CD4-positive, alpha-beta T cell (primary cell): Measurements from ENCODE around the gene COL5A1. TPM values are rescaled to one million over a fixed set of nuclear protein-coding genes. Genes with fewer than 3 reads are reported as not detected.

Experiments
- ATAC-seq: fragments of 200-7000 bp; cut with Tn5 transposase; one replicate; pipeline ENCODE4 v1.10.0; 2022; ENCODE audit warnings: mild to moderate bottlenecking; ENCODE audit not compliant: poor library complexity
- CTCF ChIA-PET: fragments of 350-600 bp; sonication (Branson Sonifier 250); formaldehyde crosslinking; loops from one replicate; lab custom pipeline; 2021; ENCODE audit warnings: antibody characterized with exemption, inconsistent platforms; lab: Charles Lee
- POLR2A ChIA-PET: fragments of 350-600 bp; sonication (Branson Sonifier 250); formaldehyde crosslinking; loops from one replicate; lab custom pipeline; 2021; ENCODE audit warnings: antibody characterized with exemption, inconsistent platforms; lab: Charles Lee
- DNase-seq, 14 experiments: peaks; one replicate each; pipeline ENCODE4 v3.0.0-alpha.2; 2013 to 2020; ENCODE audit warnings: mixed read lengths in 2 of 14
- H3K27ac ChIP-seq, 2 donors: one replicate each; pipeline versions ENCODE4 v1.5.1 to v1.7.0; 2013; ENCODE audit warnings: low read length in 2 of 2, low read depth in 1 of 2, mild to moderate bottlenecking in 1 of 2
- H3K27me3 ChIP-seq, 2 experiments: 1 replicate in 1 of 2; 2 replicates in 1 of 2; pipeline versions ENCODE4 v1.6.1 to v1.7.0; 2013; ENCODE audit warnings: low read length in 2 of 2, control low read depth in 1 of 2, mild to moderate bottlenecking in 1 of 2, moderate library complexity in 1 of 2; ENCODE audit not compliant: insufficient read depth in 2 of 2, control insufficient read depth in 1 of 2
- H3K36me3 ChIP-seq: one replicate; pipeline ENCODE4 v1.6.1; 2013; ENCODE audit warnings: low read length, control low read depth; ENCODE audit not compliant: insufficient read depth
- H3K4me1 ChIP-seq: one replicate; pipeline ENCODE4 v1.6.1; 2013; ENCODE audit warnings: low read length, control low read depth; ENCODE audit not compliant: insufficient read depth
- H3K4me3 ChIP-seq: one replicate; pipeline ENCODE4 v1.5.1; 2013; ENCODE audit warnings: mild to moderate bottlenecking, low read length, moderate library complexity
- H3K9me3 ChIP-seq, 2 experiments: 1 replicate in 1 of 2; 2 replicates in 1 of 2; pipeline versions ENCODE4 v1.6.1 to v1.7.0; 2013; ENCODE audit warnings: low read length in 2 of 2, mild to moderate bottlenecking in 2 of 2, control low read depth in 1 of 2, moderate library complexity in 1 of 2; ENCODE audit not compliant: control insufficient read depth in 1 of 2, insufficient read depth in 1 of 2
- H3K27ac Mint-ChIP-seq: one replicate; pipeline ENCODE4 v1.8.0; 2020; ENCODE audit warnings: mixed read lengths
- H3K27me3 Mint-ChIP-seq: one replicate; pipeline ENCODE4 v1.8.0; 2021; ENCODE audit warnings: mixed read lengths
- H3K36me3 Mint-ChIP-seq: one replicate; pipeline ENCODE4 v1.8.0; 2021; ENCODE audit warnings: low read depth, mixed read lengths
- H3K4me1 Mint-ChIP-seq: one replicate; pipeline ENCODE4 v1.8.0; 2021; ENCODE audit warnings: low read depth, mixed read lengths
- H3K4me3 Mint-ChIP-seq: one replicate; pipeline ENCODE4 v1.8.0; 2020; ENCODE audit warnings: mild to moderate bottlenecking, mixed read lengths
- H3K9me3 Mint-ChIP-seq: one replicate; pipeline ENCODE4 v1.8.0; 2020; ENCODE audit warnings: mixed read lengths
- CTCF ChIP-seq: fragments of 200-600 bp; IDR thresholded peaks from one replicate; pipeline ENCODE4 v1.8.0; 2022; ENCODE audit warnings: antibody characterized with exemption, mild to moderate bottlenecking
- intact Hi-C, 2 experiments: fragments of 100-400 bp; cut with DNase I in 1 of 2; cut with micrococcal nuclease in 1 of 2; formaldehyde crosslinking; loops; one replicate each; pipeline versions ENCODE4 v1.15.1 to v1.9.0; 2023 to 2025; cut with DNase I, micrococcal nuclease
- total RNA-seq, 174 experiments: library from RNA in 2 of 174; stranded (reverse) in 2 of 174; gene quantifications; one replicate each; pipeline ENCODE4 v1.2.3 and lab custom pipeline; 2021 to 2026

COL5A1 gene
- total RNA-seq, 2 experiments from 2014 or later: 0.41 to 0.50 TPM

GRCh38 chr9:134834957-134835419, 193.4 kb downstream of the COL5A1 start:
- no peak for ATAC-seq
- no peak overlapping the region for H3K27ac ChIP-seq
- intact Hi-C loops: no loop called here
- Mint-ChIP-seq H3K9me3 (no peaks in the 10 kb centered on the region), H3K27ac (no peak overlapping the region), H3K36me3 (no peaks in the 10 kb centered on the region), H3K27me3 (no peaks in the 10 kb centered on the region), H3K4me3 (no peak overlapping the region), H3K4me1 (no peaks in the 10 kb centered on the region)
- no peaks in the 10 kb centered on the region for H3K27me3 ChIP-seq
- no peaks in the 10 kb centered on the region for H3K4me1 ChIP-seq
- DNase-seq: no peak
- POLR2A ChIA-PET: no interaction called here
- H3K36me3 ChIP-seq: no peaks in the 10 kb centered on the region
- TF ChIP-seq CTCF: no peak
- CTCF ChIA-PET: no interaction called here
- H3K9me3 ChIP-seq: peaks cover 0 to 6% of the 10 kb centered on the region in 2 experiments
- H3K4me3 ChIP-seq: no peak overlapping the region

- intact Hi-C loops: no loop called here
- Mint-ChIP-seq H3K27ac (no peak overlapping the region), H3K36me3 (no peaks in the 10 kb centered on the region), H3K4me3 (no peak overlapping the region), H3K9me3 (no peaks in the 10 kb centered on the region), H3K27me3 (no peaks in the 10 kb centered on the region), H3K4me1 (no peaks in the 10 kb centered on the region)
- H3K4me3 ChIP-seq: no peak overlapping the region
- H3K27me3 ChIP-seq: no peaks in the 10 kb centered on the region
- TF ChIP-seq CTCF: no peak
- H3K27ac ChIP-seq: no peak overlapping the region
- no peaks in the 10 kb centered on the region for H3K4me1 ChIP-seq
- ATAC-seq (no peak), DNase-seq (no peak)
- no peaks in the 10 kb centered on the region for H3K36me3 ChIP-seq
- H3K9me3 ChIP-seq: peaks cover 0 to 6% of the 10 kb centered on the region in 2 experiments
- ChIA-PET CTCF (no interaction called here), POLR2A (no interaction called here)
Measured at GRCh38 chr9:134835448-134835847, 193.8 kb downstream of the COL5A1 start.

- DNase-seq: no peak
- H3K27ac ChIP-seq: no peak overlapping the region
- H3K4me3 Mint-ChIP-seq: no peak overlapping the region
- H3K4me3 ChIP-seq: no peak overlapping the region
- no peak for ATAC-seq
- H3K9me3 Mint-ChIP-seq: no peaks in the 10 kb centered on the region
- no peaks in the 10 kb centered on the region for H3K27me3 Mint-ChIP-seq
- peaks cover 0 to 6% of the 10 kb centered on the region in 2 experiments for H3K9me3 ChIP-seq
- POLR2A ChIA-PET: no interaction called here
- intact Hi-C loops: no loop called here
- no peaks in the 10 kb centered on the region for H3K36me3 Mint-ChIP-seq
- no peak overlapping the region for H3K27ac Mint-ChIP-seq
- TF ChIP-seq CTCF: no peak
- no peaks in the 10 kb centered on the region for H3K36me3 ChIP-seq
- CTCF ChIA-PET: no interaction called here
- H3K4me1 ChIP-seq: no peaks in the 10 kb centered on the region
- no peaks in the 10 kb centered on the region for H3K27me3 ChIP-seq
- H3K4me1 Mint-ChIP-seq: no peaks in the 10 kb centered on the region
Measured at GRCh38 chr9:134835987-134836386, 194.4 kb downstream of the COL5A1 start.
